Kidney glomerular epithelial cell (primary cell): ENCODE results near the gene KCNMA1.
"Not testable (repeated sequence)": the region's sequence is repeated elsewhere in the genome, so short reads cannot be mapped to it uniquely, and the experiment has no call there.

Experiments used
- DNase-seq: peaks from one replicate; lab custom pipeline; 2025; lab: John Stamatoyannopoulos, UW

The KCNMA1 gene

DNA sequence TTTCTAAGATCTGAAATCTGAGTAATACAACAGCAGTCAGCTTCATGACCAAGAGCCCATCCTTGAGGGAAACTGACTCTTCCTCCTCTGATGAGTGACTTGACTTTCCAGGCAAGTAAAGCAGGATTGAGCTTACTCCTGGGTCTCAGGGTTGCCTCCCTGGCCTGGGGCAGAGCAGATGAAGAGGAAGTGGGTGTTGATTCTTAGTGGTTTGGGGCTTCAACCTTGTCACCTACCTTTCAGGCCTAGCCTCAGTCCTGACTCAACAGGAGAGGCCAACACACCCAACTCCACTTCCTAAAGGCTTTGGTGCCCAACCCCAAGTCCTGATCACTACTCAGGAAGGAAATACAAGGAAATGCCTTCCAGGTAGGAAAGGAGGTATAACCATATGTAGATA, 54.1 kb downstream of the KCNMA1 start:
- DNase-seq = no peak

DNA sequence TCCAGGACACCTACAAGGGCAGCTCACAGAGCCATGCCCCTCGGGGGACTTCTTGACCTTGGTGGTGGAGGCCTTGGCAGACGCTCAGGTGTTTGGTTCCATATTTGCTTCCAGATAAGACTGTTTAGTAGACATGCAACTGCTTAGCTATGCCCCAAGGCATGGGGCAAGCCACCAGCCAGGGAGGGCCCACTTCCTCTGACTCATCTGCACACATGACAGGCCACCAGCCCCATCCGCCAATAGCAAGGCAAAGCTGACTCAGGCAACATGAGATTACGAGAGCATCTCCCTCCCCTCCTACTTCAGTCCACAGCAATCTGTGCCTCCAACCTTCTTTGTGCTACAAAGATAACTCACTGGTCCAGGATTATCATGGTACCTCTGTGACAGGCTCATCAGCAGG, 54.9 kb downstream of the KCNMA1 start:
- peak; percentile 81 for DNase-seq

DNA sequence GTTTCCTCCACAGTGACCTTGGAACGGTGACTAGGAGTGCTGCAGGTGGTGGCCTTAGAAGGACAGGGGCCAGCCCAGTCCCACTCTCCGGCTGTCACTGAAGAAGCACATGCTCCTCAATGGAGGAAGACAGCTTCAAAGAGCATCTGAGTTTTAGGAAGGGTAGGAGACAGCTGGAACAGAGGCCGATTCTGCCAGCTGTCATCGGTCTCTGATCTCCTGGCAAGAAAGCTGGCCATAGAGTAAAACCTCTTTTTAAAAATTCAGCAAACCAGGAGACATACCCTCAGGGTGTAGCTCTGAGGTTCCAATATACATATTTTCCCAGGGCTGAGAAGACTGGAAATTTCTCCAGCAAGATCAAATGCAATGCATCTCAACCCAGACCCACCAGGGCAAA, 55.9 kb downstream of the KCNMA1 start:
- DNase-seq = no peak

DNA sequence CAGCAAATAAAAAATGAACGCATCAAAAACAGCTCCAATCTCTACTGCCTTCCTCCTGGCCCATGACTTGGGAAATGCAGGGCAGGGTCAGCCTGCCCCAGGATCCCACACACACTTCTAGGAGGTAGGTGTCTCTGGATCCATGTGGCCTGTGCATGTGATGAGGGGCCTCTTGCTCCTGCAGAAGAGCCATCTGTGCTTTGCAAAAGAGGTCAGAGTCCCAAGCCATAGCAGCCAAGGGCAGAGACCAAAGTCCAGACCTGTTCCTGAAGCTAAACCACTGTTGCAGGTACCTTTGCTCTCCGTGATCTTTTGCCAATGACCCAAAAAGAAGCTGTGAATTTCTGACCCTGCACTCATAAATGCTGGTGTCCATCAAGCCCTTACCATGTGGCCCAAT, 57.1 kb downstream of the KCNMA1 start:
- DNase-seq = no peak

DNA sequence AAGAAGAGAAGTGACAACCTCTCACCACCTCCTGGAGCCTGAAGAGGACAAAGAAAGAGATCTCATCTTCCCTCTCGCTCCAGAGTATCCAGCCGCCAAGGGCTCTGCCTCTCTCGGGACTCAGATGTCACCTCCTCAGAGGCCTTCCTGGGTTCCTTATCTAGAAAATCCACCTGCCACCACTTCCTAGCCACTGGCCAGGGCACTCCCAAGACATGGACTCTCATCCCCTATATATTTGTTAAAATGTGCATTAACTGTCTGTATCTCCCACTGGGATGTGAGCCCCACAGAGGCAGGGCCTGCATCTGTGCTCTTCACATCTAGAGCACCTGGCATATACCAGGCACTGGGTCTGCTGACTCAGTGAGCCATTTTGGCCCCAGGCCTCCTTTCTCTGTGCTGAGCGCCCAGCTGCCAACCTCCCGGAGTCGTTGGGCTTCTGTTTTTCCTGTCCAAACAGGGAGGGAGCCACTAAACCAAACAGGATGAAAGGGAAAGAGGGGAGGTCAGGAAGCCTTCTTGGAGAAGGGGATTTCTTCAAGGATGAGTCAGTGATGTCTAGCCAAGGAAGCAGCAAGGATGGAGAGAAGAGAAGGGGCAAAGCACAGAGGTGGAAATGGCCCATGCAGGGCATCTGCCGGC, 58.9 kb downstream of the KCNMA1 start:
- peak; percentile 54 for DNase-seq

DNA sequence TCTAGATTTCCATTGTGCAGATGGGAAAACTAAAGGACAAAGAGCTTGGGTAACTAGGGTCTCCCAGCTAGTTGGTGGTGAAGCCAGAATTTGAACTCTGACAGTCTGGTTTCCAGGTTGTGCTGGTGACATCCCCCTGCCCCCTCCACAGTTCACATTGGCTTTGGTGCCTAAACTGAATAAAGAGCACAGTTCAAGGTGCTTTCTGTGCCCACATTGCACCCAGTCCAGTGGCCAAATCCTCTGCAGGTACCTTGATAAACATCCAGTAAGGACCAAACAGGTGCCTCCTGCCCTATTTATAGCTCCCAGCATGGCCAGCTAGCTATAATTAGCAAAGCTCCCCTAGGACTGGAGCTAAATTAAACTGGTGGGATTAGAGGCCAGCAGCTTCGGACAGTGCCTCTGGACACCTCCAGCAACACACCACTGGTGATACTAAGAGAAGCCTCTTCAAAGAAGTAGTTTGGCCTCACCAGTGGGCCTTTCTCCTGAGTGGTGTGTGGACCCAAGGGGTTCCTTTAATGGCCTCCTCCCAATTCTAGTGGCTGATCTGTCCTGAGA, 59.9 kb downstream of the KCNMA1 start:
- no peak for DNase-seq

DNA sequence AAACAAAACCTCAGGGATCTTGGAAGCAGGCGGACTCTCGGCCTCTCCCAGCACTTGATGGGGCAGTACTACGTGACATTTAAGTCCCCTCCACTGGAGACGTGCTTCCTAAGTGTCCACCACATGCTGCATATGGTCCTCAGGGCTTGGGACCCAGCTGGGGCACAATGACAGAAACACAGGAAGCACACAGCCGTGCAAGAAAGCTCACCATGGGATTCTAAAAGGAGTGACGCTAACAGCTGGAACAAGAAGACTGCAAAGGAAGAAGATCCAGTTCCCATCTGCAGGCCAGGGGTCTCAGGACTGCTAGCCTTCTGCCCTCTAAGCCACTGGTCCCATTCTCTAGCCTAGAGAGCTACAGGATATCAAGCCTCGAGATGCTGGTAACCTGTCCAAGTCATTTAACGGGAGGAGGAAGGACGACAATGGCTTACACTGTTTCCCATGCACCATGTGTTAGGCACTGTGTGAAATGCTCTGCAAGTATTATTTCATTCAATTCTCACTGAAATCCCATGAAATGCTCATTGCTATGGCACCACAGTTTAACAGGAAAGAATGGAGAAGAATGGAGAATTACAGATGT, 61.1 kb downstream of the KCNMA1 start:
- no peak for DNase-seq

DNA sequence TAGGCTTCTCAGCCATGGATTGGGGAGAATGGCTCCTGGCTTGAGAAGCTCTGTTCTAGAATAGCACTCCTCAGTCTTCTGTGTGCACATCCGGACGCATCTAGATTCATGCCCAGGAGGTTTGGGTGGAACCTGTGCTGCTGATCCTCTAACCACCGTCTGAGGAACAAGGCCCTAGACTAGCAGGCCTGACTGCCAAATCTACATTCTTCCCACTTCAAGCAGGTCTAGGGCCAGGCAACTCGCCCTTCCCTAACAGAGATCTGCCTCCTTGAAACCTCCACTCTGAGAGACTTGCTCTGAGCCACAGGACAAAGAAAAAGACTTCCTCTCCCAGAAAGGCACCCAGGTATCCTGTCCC, 61.6 kb downstream of the KCNMA1 start:
- no peak for DNase-seq

DNA sequence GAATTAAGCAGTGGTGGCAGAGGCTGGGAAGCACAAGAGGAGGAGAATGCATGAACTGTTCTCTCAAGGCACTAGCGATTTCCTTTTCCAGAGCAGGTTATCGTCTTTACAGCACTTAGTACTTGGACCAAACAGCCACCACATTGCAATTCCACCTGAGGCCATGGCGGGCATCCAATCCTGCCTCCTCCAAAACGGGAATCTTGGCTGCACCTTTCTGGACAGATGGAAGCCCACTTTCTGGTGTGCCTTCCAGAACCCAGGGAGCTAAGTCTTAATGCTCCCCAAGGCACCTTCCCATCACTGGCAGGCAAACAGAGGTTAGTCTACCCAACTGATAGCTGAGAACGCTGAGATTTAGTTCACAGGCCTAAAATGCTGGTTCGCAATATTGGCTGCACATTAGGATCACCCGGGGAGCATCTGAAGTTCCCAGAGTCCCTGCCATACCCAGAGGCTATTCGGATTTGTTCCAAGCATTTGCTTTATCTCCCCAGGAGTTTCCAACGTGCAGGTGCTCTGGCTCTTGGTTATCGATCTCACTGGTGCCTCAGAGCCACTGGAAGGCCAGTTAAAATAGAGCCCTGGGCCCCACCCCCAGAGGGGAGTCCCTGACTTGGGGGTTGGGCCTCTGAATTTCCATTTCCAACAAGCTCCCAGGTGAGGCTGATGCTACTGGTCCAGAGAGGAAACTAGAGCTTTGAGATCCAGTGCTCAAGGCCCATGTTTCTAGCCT, 62.2 kb downstream of the KCNMA1 start:
- DNase-seq = no peak

DNA sequence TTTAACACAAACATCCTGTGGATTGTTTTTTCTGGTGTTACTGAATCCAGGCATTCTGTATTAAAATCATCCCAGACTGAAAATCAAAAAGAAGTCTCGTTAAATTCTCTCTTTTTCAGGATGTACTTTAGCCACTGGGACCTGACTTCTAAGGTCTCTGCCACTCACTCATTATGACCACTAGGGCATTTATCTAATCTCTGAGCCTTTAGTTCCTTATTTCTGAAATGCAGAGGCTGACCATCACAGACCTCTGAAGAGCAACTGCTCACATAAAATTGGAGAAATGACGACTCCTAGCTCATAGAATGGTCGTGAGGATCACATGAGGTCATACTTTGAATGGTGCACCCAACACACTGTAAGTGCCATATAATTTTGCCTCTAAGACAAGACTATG, 63.2 kb downstream of the KCNMA1 start:
- no peak for DNase-seq

DNA sequence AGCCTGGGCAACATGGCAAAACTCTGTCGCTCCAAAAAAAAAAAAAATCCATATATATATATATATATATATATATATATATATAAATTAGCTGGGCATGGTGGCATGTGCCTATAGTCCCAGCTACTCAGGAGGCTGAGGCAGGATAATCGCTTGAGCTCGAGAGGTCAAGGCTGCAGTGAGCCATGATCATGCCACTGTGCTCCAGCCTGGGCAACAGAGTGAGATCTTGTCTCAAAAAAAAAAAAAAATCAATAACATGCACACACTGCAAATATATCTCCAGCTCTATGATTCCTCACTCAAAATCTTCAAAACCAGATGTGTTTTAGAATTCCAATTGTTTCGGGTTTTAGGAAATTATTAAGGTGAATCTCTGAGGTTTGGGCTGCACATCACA, 65.1 kb downstream of the KCNMA1 start:
- DNase-seq = not testable (repeated sequence)

DNA sequence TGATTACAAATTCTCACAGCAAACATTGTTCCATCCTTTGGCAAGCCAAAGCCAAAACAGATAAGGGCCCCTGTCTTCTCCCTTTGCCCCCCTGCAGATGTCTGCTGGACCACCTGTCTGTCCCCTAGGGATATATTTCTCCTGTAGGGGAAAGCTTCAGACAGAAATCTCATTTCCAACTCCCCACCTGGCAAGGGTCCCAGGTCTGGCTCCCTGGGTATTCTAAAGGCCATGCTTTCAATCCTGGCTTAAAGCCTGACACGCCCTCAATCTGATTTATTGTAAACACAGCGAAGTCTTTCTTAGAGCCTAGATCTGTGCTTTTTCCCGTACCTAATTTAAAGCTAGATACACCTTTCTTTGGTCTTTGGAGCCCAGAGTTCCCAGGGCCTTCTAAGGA, 66.1 kb downstream of the KCNMA1 start:
- DNase-seq = no peak

DNA sequence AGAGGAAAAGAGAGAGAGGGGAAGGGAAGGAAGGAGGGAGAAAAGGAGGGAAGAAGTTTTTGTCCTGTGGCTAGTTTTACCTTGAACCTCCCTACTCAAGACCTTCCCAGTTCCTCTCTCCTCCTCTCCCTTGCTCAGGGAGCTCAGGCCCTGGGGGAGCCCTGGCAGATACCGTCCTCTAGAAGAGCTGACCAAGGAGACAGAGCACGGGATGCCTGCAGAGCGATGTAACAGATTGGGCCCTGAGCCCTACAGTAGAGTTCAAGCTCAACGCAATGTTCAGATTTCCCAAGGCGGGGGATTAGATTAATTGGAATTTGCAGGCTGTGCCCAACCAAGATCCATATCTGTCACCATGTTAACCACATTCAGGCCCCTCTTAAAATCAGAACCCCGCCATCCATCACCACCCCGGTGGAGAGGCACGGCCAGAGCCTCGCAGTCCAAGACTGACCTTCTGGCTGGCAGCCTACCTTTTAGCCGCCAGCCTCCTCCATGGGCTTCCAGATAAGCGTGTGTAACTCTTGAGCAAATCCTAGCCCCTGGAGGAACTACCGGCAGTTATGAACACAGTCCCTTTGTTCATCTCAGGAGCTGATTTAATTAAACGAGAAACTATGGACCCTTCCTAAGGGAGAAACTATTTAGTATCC, 70.6 kb downstream of the KCNMA1 start:
- DNase-seq = no peak

DNA sequence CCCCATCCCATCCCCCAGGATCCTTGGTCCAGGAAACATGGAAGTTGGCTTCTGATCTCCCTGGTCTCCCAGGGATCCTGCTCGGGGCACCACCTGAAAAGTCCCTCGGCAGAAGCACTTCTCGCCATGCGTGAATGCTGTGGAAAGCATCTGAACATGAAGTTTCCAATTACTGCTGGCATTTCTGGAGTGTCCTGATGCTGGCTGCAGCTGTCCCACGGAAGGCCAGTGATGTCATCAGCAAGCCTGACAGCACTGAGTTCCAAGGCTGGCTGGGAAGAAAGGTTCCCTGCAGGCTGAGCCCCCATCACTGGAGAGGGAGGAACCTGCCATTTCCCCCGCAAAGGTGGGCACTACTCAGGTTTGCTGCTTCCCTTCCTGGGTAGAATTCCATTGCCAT, 71.4 kb downstream of the KCNMA1 start:
- no peak for DNase-seq

DNA sequence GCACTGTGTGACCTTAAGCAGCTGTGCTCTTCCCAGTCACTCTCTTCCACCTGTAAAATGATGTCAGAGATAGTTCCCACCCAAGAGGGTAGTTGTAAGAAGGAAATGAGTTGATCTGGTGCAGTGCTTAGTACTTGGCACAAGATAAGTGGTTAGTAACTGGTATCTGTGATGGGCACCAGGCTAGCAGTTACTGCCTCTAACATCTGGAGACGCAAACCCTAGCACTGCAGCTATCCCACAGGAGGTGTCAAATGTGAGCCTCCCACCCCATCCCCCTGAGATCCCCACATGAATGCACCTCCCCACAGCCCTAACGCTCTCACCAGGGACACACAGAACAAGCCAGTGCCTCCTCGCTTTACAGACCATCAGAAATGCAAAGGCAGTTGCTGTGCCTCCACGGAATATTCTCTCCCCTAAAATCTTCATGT, 72.0 kb downstream of the KCNMA1 start:
- DNase-seq = no peak

DNA sequence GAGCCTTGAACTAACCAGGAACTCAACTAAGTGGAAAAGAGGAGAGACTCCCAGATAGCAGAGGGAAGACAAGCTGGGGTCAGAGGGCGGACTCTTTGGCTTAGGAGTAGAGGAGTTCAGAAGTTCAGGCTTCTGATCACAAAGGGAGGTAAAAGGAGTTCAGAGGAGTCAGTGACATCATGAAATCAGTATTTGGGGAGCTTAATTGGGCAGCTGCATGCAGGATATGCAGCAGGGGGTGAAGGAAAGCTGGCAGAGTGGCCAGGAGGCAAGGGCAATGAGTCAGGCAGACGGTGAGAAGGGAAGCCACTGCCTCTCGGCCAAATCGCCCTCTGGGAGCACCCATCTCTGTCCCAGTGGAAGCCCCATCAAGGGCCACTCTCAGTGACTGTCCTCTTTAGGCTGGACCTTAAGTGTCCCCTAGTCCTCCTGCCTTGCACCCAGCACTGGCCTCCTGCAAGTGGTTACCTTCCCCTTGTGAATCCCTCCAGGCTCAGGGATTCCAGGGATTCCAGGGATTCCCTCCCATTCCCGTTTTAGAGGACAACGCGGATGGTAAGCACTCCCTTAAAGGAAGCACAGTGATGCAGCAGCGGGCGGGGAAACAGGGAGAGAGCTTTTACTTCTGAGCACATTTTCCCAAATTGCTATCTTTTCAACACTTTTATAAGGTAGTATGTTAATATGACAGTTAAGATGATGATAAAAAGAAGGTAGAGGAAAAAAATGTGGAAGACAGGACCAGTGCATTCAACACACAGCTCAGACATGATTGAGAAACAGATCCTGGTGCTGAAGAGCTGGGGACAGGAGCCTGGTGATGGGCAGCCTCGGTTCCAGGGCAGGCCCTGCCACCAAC, 72.6 kb downstream of the KCNMA1 start:
- DNase-seq = peak; percentile 43

DNA sequence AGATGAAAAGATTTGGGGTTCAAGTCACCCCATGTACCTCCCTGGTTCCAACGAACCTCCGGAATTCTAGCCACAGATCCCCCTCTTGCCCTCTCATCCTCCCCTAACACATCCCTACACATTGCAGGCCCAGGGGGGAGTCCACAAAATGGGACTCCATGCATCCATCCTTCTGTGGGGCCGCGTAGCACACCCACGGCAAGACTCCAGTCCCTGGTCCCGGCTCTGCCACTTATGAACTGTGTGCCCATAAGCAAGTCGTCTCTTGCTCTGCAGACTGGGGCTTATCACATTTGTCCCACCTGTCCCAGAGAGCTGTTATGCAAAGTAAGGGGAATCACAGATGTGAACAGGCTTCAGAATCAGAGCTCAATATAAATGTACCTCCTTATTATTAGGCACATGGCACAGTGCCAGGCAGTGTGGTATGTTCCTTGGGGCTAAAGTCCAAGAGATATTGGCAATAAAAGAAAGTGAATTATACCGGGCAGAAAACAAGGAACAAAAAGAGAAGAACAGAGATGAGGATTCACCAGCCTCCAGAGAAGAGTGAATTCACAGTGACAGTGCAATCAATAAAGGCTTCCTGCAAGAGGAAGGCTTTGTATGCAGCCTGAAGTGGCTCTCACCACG, 73.9 kb downstream of the KCNMA1 start:
- DNase-seq = no peak

DNA sequence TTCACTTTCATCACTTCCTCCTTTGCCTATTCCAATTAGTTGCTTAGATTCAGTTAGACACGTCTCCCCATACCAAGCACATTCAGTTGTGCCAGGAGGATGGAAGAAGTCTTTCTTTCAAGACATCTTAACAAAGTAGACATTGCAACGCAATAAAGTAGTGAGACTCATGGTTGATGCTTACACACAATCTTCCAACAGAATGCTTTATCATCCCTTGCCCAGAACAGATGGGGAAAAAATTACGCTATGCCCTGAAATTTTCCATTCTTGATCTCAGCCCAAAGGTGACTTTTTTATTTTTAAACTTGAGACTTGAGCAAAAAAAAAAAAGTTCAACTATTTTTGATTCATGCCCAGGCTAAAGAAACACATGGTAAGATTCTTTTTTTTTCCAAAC, 74.9 kb downstream of the KCNMA1 start:
- DNase-seq = no peak

DNA sequence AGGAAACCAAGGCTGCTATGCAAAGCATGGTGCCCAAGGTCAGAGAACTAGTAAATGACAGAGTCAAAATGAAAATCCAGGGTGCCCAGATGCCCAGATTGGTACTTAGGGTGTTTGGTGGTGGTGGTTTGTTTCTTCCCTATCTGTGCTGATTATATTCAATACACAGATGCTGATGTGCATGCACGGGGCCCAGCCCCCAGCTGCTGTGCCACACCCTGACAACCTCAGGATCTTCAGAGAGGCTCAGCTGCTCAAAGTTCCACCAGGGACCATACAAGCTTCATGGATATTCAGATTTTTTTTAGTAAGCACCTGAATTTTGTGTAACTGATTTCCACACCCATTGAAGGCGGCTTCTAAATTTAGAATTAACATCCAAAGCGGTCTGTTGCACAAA, 75.6 kb downstream of the KCNMA1 start:
- DNase-seq = no peak

DNA sequence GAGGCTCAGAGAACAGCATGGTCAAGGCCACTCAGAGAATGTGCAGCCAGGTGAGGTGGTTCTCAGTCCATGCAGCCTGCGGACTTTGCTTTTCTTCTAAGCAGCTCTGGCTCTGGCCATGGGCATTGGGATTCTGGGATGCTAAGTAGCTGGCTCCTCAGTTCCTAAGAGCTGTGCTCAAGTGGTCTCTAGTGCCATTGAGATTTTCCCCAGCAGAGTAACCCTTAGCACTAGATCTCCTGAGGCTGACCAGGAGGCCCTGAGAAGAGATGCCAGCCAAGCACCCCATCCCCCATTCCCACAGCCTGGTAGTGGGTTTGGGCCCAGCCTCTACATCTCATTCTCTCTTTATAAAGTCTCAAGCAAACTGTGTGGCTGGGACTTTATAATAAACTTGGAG, 77.1 kb downstream of the KCNMA1 start:
- DNase-seq = no peak

DNA sequence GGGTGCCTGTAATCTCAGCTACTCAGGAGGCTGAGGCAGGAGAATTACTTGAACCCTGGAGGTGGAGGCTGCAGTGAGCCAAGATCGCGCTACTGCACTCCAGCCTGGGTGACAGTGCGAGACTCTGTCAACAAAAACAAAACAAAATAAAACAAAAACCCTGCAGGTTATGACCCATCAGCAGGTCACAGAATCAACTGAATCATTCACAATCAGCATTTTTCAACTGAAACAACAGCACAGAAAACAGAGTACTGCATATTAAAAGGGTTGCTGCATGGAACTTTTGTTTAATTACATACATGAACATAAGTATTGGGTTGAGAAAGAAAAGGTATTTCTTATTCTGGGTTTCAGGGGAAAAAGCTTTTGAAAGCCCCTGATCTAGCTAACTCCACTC, 77.6 kb downstream of the KCNMA1 start:
- no peak for DNase-seq
